ENCODE measurements around the gene TIGD4.
"Not testable (repeated sequence)": the region's sequence is repeated elsewhere in the genome, so short reads cannot be mapped to it uniquely, and the experiment has no call there.

Gene TIGD4

DNA sequence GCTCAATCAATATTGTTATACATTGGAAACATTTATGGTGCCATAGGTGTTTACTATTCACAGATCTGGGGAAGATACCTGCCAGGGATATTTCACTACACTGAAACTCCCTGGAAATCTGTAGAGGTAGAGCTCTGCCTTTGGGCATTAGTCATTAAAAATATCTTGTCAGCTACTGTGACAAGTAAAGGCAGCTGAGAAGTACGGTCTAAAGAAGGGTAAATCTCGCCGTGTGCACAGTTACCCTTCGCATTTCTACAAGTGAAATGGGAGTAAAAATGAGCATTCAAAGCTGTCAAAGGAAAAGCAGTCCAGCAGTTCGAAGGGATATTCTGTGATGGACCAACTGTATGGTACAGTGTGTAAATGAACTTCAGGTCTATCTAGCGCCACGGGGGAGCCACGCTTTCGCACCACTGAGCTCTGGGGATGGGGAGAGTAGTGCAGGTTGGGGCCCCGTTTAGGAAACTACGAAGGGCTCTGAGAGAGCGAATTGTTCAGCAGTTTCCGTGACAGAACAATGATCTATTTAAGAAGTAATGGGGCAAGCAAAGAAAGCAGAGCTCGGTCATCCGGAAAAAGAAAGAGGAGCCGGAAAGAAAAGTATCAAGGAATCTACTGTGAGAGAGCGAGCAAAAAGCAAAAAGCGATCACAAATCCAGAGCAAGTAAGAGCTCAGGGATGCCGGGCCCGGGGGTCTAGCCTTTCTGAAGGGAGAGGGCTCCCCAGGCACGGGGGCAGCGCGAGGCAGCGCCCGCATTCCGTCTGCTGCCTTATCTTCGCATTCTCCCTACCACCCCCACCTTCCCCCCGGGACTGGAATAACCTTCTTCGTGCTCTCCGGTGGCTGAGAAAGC lies 646 bp downstream of the TIGD4 start:
- peak; percentile 51 for DNase-seq

DNA sequence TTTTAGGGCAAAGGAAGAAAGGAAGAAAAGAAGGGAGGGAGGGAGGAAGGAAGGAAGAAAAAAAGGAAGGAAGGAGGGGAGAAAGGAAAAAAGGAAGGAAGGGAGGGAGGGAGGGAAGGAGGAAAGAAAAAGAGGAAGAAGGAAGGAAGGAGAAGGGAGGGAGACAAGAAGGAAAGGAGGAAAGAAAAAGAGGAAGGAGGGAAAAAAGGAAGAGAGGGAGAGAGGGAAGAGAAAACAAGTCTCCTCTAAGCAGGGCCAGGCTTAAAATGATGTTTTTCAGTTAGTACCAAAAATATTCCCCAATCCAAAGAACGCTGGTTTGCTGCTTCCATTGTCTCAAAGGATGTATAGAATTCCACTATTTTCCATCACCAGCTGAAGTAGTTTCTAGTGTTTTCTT lies 2.0 kb downstream of the TIGD4 start:
- DNase-seq = no peak

DNA sequence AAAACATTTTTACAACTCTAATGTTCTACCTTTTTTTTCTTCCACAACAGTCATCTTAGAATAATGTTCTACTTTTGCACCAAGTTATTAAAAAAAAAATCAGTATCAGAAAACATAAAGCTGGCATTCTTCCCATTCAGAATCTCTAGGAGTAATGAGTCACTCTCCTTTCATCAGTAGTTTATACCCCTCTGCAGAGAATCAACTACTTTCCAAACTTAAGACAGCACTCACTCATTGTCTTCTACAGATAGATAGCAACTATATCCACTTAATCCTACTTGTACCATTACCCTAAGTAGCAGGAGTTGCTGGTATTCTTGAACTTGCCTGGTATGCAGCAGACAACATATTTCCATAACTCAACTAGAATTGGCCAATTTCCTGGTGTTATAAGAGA lies 3.2 kb downstream of the TIGD4 start:
- DNase-seq = no peak

DNA sequence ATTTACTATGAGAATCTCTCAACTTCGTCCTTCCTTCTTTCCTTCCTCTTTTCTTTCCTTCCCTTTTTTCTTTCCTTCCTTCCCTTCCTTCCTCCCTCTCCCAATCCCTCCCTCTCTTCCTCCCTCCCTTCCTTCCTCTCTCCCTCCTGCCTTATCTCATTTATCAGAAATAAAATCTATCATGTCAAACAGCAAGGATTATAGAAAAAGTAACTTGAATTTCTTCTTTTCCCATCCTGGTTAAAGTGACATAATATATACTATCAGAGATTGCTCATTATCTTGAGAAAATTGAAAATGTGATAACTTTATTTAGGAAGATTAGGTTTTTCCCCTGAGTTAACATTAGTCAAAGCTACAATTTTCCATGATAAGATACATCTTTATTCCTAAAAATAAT lies 5.6 kb downstream of the TIGD4 start:
- no peak for DNase-seq

DNA sequence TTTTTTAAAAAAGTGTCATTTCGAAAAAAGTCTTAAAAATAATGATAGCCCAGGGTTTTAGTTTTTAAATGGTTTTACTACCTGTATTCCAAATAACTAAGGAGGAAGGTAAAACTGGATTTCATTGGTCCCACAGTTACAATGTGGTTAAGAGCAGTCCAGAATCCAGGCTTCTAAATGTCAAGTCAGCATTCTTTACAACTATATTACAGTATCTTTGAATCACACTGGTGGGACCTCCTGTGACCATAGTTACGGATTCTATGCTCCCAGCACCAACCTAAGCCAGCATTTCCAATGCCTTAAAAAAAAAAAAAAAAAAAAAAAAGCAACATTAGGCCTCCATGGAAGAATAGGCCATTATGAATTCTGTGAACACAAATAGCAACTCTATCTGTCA lies 6.2 kb downstream of the TIGD4 start:
- no peak for DNase-seq

GRCh38 chr4:152771741-152772533 lies 7.6 kb downstream of the TIGD4 start:
- no peak for DNase-seq

GRCh38 chr4:152765069-152765737 lies 14.3 kb downstream of the TIGD4 start:
- DNase-seq = not testable (repeated sequence)

DNA sequence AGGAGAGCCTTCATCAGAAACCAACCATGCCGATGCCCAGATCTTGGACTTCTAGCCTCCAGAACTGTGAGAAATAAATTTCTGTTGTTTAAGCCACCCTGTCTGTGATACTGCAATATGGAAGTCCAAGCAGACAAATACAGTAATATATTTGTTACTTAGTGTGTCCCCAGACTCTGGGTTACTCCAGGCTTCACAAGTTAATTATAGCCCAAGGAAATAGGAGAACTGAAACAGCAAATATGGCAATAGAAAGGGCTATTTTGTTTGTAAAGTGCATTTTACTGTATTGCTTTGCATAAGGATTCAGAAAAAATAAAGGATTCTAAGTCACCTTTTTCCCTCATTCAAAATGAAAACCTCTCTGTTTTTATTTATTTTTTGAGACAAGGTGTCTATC lies 15.7 kb downstream of the TIGD4 start:
- no peak for DNase-seq

DNA sequence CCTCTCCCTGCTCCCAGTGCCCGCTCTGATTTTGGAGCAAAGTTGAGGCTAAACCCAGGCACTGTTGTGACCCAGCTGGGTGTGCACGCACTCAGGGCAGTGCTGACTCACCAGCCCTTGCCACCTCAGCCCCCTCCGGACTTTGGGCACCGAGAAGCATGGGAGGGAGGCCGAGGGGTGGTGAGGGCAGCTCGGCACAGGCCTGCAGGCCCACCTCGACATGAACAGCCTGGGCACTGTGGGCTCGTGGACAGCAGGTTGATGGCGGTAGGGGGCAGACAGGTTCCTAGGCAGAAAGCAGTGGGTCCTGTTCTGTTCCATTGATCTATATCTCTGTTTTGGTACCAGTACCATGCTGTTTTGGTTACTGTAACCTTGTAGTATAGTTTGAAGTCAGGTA lies 30.9 kb downstream of the TIGD4 start:
- no peak for DNase-seq

GRCh38 chr4:152747444-152747843 lies 32.1 kb downstream of the TIGD4 start:
- DNase-seq = no peak

- no peak for DNase-seq
Observed at GRCh38 chr4:152738827-152739226, 40.7 kb downstream of the TIGD4 start.

DNA sequence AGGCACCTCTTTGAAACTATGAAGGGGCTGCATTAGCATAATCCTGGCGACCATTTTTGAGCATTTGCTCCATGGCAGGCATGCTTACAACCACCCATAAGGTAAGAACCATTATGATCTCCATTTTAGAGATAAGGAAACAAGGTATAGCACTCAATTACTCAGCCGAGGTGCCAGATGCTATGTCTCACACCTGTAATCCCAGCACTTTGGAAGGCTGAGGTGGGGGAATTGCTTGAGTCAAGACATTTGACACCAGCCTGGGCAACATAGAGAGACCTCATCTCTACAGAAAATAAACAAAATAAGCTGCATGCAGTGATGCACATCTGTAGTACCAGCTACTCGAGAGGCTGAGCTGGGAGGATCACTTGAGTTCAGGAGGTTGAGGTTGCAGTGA lies 43.6 kb downstream of the TIGD4 start:
- DNase-seq = no peak

GRCh38 chr4:152735396-152735859 lies 44.1 kb downstream of the TIGD4 start:
- no peak for DNase-seq

DNA sequence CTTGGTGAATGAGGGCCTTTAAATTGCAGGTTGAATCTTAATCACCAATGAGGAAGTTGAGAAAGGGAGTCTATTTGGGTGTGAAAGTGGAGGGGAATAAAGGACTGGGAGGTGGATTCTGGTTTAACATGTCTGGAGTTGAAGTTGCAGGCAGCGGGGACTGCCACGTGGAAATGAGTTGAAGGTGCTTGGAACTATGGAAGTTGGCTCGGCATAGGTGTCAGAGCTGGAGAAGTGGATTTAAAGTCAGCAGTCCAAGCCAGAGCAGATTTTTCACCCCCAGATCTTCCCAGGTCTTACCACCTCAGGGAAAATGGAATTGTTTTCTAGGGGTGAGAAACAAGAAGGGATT lies 44.9 kb downstream of the TIGD4 start:
- no peak for DNase-seq

DNA sequence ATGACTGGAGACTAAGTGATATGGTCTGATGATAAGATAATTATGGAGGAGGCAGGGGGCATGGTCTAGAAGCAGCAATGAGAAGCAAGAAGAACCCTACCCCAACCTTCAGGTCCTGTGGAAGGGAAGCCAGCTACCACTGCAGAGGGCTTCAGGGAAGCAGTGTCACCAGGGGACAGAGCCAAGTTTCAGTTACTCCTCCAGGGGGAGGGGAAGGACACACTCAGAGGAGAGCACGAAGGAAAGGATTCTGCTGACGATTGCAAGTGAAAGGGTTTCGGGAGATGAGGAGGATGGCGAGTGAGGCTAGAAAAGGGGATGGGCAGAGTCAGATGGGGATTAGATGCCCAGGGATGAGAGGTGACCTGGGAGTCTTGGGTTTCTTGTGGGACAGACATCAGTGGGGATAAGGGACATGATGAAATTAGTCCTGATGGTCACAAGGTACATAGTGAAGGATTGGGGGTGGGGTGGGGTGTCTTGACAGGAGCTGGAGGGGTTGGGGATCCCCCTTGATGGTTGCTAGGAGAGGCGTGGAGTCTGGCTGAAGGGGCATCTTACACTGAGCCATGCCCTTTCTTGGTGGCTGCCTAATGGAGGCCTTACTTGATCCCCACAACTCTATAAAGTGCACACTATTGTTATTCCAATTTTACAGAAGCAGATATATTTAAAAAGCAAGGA lies 45.4 kb downstream of the TIGD4 start:
- DNase-seq = no peak

- no peak for DNase-seq
Observed at GRCh38 chr4:152731997-152732396, 47.5 kb downstream of the TIGD4 start.

DNA sequence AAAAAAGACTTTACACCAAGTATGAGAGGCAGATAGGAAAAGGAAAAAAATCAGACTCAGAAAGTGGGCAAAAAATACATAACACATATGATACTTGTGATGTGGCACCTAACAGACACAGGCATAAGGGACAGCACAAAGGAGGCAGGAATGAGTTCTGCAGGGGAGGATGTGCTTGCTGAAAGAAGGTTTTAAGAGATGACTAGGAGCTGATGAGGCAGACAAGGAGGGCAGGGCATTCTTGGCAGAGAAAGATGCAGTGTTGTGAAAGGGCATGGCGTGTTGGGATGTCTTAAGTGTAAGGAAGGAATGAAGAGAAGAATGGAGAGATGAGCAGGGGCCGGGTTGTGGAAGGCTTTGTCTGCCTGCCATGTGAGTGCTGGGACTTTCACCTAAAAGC lies 50.1 kb downstream of the TIGD4 start:
- DNase-seq = no peak

GRCh38 chr4:152728343-152728742 lies 51.2 kb downstream of the TIGD4 start:
- DNase-seq = no peak

- no peak for DNase-seq
Observed at GRCh38 chr4:152727784-152728183, 51.7 kb downstream of the TIGD4 start.

DNA sequence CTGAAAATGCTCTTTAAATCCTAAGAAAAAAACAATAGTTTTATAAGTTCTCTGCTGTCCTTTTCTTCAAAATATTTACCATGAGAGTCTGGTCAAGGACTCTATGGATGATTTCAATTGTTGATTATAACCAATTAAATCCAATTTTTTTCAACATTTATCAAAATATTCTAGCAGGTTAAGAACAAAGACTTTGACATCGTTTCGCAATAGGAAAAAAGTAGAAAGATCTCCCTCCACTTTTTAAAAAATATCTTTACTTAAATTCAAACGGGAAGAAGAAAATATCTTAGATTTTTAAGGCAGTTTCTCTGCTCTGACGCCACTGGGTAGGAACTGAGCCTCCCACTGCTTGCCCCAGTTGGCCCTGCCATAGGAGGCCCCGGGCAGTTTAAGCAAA lies 55.0 kb downstream of the TIGD4 start:
- no peak for DNase-seq

GRCh38 chr4:152723236-152723635 lies 56.3 kb downstream of the TIGD4 start:
- DNase-seq = no peak

DNA sequence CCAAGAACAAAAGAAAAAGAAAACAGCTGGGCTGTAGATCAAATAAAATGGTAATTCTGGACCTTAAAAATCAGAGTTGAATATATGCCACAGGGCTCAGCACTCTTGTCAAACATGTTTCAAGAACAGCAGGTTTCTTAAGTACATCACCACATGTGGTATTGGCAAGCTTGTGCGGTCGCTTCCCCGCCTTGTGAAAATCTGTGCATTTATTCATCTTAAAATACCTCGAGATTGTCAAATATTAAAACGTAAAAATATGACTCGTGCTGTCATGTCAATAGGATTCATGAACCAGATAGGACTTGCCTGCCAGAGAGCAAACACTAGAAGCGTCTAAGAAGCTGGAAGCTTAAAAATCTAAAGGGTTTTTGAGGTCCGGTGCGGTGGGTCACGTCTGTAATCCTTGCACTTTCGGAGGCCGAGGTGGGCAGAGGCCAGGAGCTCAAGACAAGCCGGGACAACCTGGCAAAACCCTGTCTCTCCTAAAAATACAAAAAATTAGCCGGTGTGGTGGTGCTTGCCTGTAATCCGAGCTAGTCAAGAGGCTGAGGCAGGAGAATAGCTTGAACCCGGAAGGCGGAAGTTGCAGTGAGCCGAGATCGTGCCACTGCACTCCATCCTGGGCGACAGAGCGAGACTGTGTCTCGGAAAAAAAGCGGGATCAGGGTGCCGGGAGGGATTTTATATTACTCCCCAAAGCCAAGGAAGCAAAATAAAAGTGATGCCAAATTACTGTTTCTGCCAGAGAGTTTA lies 59.6 kb downstream of the TIGD4 start:
- no peak for DNase-seq
